ENCODE measurements around the gene GNGT2. TPM values are rescaled to one million over a fixed set of nuclear protein-coding genes. Genes with fewer than 3 reads are reported as not detected.

GNGT2 gene
- total RNA-seq, 2 experiments from 2014 or later = 13.3 to 32.6 TPM

DNA sequence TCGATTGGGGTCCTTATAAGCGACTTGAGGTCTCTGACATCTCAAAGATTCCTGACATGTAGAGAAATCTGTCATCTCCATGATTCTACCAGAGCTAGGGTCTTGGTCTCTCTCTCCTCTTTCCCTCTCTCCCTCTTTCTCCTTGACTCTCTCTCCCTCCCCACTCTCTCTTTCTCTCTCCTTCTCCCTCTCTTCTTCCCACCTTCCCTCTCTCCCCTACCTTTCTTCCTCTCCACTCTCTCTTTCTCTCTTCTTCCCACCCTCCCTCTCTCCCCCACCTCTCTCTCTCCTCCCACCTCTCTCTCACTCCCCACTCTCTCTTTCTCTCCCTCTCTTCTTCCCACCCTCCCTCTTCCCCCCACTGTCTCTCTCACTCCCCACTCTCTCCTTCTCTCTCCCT lies 45.2 kb downstream of the GNGT2 start:
- H3K4me1 ChIP-seq (ENCODE audit: insufficient read depth, low read length, poor library complexity, severe bottlenecking) = no peaks in the 10 kb centered on the region
- BruUV-seq (replicated peaks) = no TSS peak
- no peak overlapping the region for H3K4me2 ChIP-seq (ENCODE audit: low read length)
- no peaks in the 10 kb centered on the region for H3K36me3 ChIP-seq (ENCODE audit: insufficient read depth, low read length)
- no peak overlapping the region for H2AFZ ChIP-seq (ENCODE audit: low read length)
- DNase-seq (ENCODE audit: low spot score) = no peak
- TF ChIP-seq EZH2phosphoT487 (IDR thresholded peaks at IDR 0.05; ENCODE audit: borderline replicate concordance, low read depth, low read length) = no peak
- TF ChIP-seq, protein P1, sequence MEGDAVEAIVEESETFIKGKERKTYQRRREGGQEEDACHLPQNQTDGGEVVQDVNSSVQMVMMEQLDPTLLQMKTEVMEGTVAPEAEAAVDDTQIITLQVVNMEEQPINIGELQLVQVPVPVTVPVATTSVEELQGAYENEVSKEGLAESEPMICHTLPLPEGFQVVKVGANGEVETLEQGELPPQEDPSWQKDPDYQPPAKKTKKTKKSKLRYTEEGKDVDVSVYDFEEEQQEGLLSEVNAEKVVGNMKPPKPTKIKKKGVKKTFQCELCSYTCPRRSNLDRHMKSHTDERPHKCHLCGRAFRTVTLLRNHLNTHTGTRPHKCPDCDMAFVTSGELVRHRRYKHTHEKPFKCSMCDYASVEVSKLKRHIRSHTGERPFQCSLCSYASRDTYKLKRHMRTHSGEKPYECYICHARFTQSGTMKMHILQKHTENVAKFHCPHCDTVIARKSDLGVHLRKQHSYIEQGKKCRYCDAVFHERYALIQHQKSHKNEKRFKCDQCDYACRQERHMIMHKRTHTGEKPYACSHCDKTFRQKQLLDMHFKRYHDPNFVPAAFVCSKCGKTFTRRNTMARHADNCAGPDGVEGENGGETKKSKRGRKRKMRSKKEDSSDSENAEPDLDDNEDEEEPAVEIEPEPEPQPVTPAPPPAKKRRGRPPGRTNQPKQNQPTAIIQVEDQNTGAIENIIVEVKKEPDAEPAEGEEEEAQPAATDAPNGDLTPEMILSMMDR (conservative IDR thresholded peaks at IDR 0.05; ENCODE audit: low read length) = no peak
- no peak overlapping the region for H3K4me3 ChIP-seq (ENCODE audit: low read depth, low read length, poor library complexity, severe bottlenecking)
- no peak overlapping the region for H3K27ac ChIP-seq (ENCODE audit: low read depth, low read length, poor library complexity, severe bottlenecking)
- no peaks in the 10 kb centered on the region for H3K79me2 ChIP-seq (ENCODE audit: insufficient read depth, low read depth, low read length)
- H3K9me3 ChIP-seq (ENCODE audit: low read length) = no peaks in the 10 kb centered on the region
- intact Hi-C loops (cut with micrococcal nuclease; ENCODE audit: unreplicated experiment) = no loop called here
- H4K20me1 ChIP-seq (ENCODE audit: insufficient read depth, low read length) = no peaks in the 10 kb centered on the region
- ChIA-PET POLR2A (no interaction called here), CTCF (ENCODE audit: unreplicated experiment) (no interaction called here)
- H3K9me2 ChIP-seq (ENCODE audit: insufficient read depth, low read length) = no peaks in the 10 kb centered on the region

DNA sequence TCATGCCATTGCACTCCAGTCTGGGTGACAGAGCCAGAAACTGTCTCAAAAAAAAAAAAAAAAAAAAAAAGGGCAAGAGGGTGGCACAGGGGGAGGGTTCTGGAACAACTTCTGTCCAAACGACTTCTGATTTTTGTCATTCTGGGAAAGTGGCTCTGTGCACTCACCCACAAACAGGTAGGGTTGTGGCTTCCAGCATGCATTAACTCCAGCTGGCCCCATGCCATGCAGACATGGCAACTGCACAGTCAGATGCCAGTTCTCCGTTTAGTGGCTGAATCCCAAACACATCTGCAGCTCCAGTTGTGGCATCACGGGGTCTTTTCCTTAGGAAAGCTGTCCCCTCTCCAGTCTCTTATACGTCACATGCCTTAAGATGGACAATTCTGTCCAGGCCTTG lies 47.5 kb downstream of the GNGT2 start:
- Histone ChIP-seq H3K27ac (ENCODE audit: low read depth, low read length, poor library complexity, severe bottlenecking) (no peak overlapping the region), H3K4me1 (ENCODE audit: insufficient read depth, low read length, poor library complexity, severe bottlenecking) (no peaks in the 10 kb centered on the region), H2AFZ (ENCODE audit: low read length) (no peak overlapping the region), H3K79me2 (ENCODE audit: insufficient read depth, low read depth, low read length) (no peaks in the 10 kb centered on the region), H4K20me1 (ENCODE audit: insufficient read depth, low read length) (no peaks in the 10 kb centered on the region), H3K9me2 (ENCODE audit: insufficient read depth, low read length) (no peaks in the 10 kb centered on the region), H3K36me3 (ENCODE audit: insufficient read depth, low read length) (no peaks in the 10 kb centered on the region), H3K4me3 (ENCODE audit: low read depth, low read length, poor library complexity, severe bottlenecking) (no peak overlapping the region), H3K9me3 (ENCODE audit: low read length) (no peaks in the 10 kb centered on the region), H3K4me2 (ENCODE audit: low read length) (no peak overlapping the region)
- ChIA-PET CTCF (ENCODE audit: unreplicated experiment) (no interaction called here), POLR2A (interaction anchor here (0.5 kb wide), 1 partner anchor 122 kb away, joined by 3 read pairs; no protein-coding TSS in a partner anchor)
- no TSS peak for BruUV-seq (replicated peaks)
- no peak for TF ChIP-seq EZH2phosphoT487 (IDR thresholded peaks at IDR 0.05; ENCODE audit: borderline replicate concordance, low read depth, low read length)
- TF ChIP-seq, protein P1 (conservative IDR thresholded peaks at IDR 0.05; ENCODE audit: low read length) = no peak
- no peak for DNase-seq (ENCODE audit: low spot score)
- intact Hi-C loops (cut with micrococcal nuclease; ENCODE audit: unreplicated experiment) = no loop called here

DNA sequence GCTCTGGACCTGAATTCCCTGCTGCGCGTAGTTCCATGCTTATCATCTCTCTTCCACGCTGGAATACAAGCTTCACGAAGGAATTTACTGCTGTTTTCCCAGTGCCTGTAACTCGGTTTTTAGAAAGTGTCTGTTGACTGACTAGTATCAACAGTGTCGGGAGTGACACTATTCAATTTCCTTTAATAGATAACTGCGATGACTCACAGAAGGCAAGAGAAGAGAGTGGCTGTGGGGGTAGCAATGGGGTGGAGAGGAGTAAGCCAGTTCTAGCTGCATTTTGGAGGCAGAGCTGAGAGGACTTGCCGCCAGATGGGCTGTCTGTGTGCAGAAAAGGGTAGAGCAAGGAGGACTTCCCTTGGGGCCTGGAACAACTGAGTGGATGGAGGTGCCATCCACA lies 52.6 kb downstream of the GNGT2 start:
- ChIA-PET CTCF (ENCODE audit: unreplicated experiment) (no interaction called here), POLR2A (interaction anchor here (0.7 kb wide), 2 partner anchors 205 to 1645 kb away, joined by 3 read pairs; no protein-coding TSS in a partner anchor)
- H3K9me2 ChIP-seq (ENCODE audit: insufficient read depth, low read length) = no peaks in the 10 kb centered on the region
- H3K9me3 ChIP-seq (ENCODE audit: low read length) = no peaks in the 10 kb centered on the region
- no peak overlapping the region for H3K4me3 ChIP-seq (ENCODE audit: low read depth, low read length, poor library complexity, severe bottlenecking)
- H3K36me3 ChIP-seq (ENCODE audit: insufficient read depth, low read length) = no peaks in the 10 kb centered on the region
- H3K4me1 ChIP-seq (ENCODE audit: insufficient read depth, low read length, poor library complexity, severe bottlenecking) = no peaks in the 10 kb centered on the region
- no peak overlapping the region for H3K4me2 ChIP-seq (ENCODE audit: low read length)
- no peak for DNase-seq (ENCODE audit: low spot score)
- intact Hi-C loops (cut with micrococcal nuclease; ENCODE audit: unreplicated experiment) = no loop called here
- no peak for TF ChIP-seq EZH2phosphoT487 (IDR thresholded peaks at IDR 0.05; ENCODE audit: borderline replicate concordance, low read depth, low read length)
- TF ChIP-seq, protein P1 (conservative IDR thresholded peaks at IDR 0.05; ENCODE audit: low read length) = no peak
- no peaks in the 10 kb centered on the region for H3K79me2 ChIP-seq (ENCODE audit: insufficient read depth, low read depth, low read length)
- no TSS peak for BruUV-seq (replicated peaks)
- no peak overlapping the region for H2AFZ ChIP-seq (ENCODE audit: low read length)
- no peak overlapping the region for H3K27ac ChIP-seq (ENCODE audit: low read depth, low read length, poor library complexity, severe bottlenecking)
- H4K20me1 ChIP-seq (ENCODE audit: insufficient read depth, low read length) = no peaks in the 10 kb centered on the region
